NCI-H2171 treated with DMSO at 0.1 percent for 48 hours (cell line): ENCODE results near the gene REX1BD.
A peak's percentile ranks its signal among the peaks of the same experiment; 100 is the strongest.
"Not testable (repeated sequence)": the region's sequence is repeated elsewhere in the genome, so short reads cannot be mapped to it uniquely, and the experiment has no call there.

ENCODE experiments used
- DNase-seq: peaks from one replicate; lab custom pipeline; 2025; lab: John Stamatoyannopoulos, UW

The REX1BD gene

GRCh38 chr19:18577365-18577914 is 11.2 kb upstream of the REX1BD start:
- DNase-seq: no peak

- DNase-seq: no peak
These were observed 8.3 kb upstream of the REX1BD start for GRCh38 chr19:18580311-18580710.

- no peak for DNase-seq
These were observed 2.3 kb upstream of the REX1BD start for GRCh38 chr19:18586306-18586705.

GRCh38 chr19:18587561-18587960 is 1.0 kb upstream of the REX1BD start:
- DNase-seq: no peak

- DNase-seq: no peak
These were observed 512 bp upstream of the REX1BD start for GRCh38 chr19:18587962-18588610.

- peak; percentile 95 for DNase-seq
These were observed 1.0 kb downstream of the REX1BD start for GRCh38 chr19:18589380-18590272.

- peak; percentile 93 for DNase-seq
These were observed 2.0 kb downstream of the REX1BD start for GRCh38 chr19:18590273-18591272.

GRCh38 chr19:18591735-18592385 is 3.3 kb downstream of the REX1BD start:
- DNase-seq: no peak

GRCh38 chr19:18592732-18593131 is 4.1 kb downstream of the REX1BD start:
- not testable (repeated sequence) for DNase-seq

GRCh38 chr19:18593367-18594095 is 4.9 kb downstream of the REX1BD start:
- no peak for DNase-seq

- DNase-seq: peak; percentile 69
These were observed 5.7 kb downstream of the REX1BD start for GRCh38 chr19:18594096-18594823.

- no peak for DNase-seq
These were observed 6.3 kb downstream of the REX1BD start for GRCh38 chr19:18594824-18595373.

- DNase-seq: no peak
These were observed 6.9 kb downstream of the REX1BD start for GRCh38 chr19:18595475-18595874.

GRCh38 chr19:18596752-18597157 is 8.2 kb downstream of the REX1BD start:
- no peak for DNase-seq

GRCh38 chr19:18597809-18598660 is 9.4 kb downstream of the REX1BD start:
- no peak for DNase-seq

- DNase-seq: no peak
These were observed 10.9 kb downstream of the REX1BD start for GRCh38 chr19:18599485-18599884.

GRCh38 chr19:18600692-18601397 is 12.2 kb downstream of the REX1BD start:
- not testable (repeated sequence) for DNase-seq

- DNase-seq: no peak
These were observed 13.3 kb downstream of the REX1BD start for GRCh38 chr19:18601875-18602274.
